HepG2 (cell line): ENCODE results near the gene CHADL. TPM values are rescaled to one million over a fixed set of nuclear protein-coding genes. Genes with fewer than 3 reads are reported as not detected.

Experiments used
- ATAC-seq: fragments of 200-7000 bp; cut with Tn5 transposase; 3 replicates; pipeline ENCODE4 v1.9.1; 2020; ENCODE audit warnings: mild to moderate bottlenecking, moderate library complexity
- BruUV-seq: library from RNA; stranded (reverse); fragments of 400-500 nt; replicated peaks from 2 replicates; lab custom pipeline; 2021; lab: Mats Ljungman, UMichigan
- CTCF ChIA-PET: fragments of 300-600 bp; formaldehyde crosslinking; extraction: SDS; loops from one replicate; lab custom pipeline; 2021; ENCODE audit warnings: low total read pairs, inconsistent platforms, low intra/inter-chr PET ratio; lab: Yijun Ruan, JAX
- POLR2A ChIA-PET: fragments of 350-600 bp; sonication (Branson Sonifier 250); formaldehyde crosslinking; loops from one replicate; lab custom pipeline; 2020; ENCODE audit warnings: antibody characterized with exemption, inconsistent platforms; lab: Yijun Ruan, JAX
- DNase-seq: peaks from one replicate; pipeline ENCODE4 v3.0.0-alpha.2; 2015; ENCODE audit warnings: low spot score
- FAIRE-seq: peaks from 3 replicates; lab custom pipeline; 2011; peaks lifted over from hg19 to GRCh38; lab: Jason Lieb, UNC
- H2AFZ ChIP-seq: one replicate; pipeline ENCODE4 v1.6.1; 2011; ENCODE audit warnings: low read length, inconsistent platforms
- H3K27ac ChIP-seq: fragments of 300-600 bp; 3 replicates; pipeline ENCODE4 v1.8.0; 2011; ENCODE audit warnings: mixed run types, mild to moderate bottlenecking, mixed read lengths, low read length, inconsistent platforms; ENCODE audit not compliant: insufficient read depth; ENCODE audit errors: extremely low read length
- H3K27me3 ChIP-seq, 2 experiments: fragments of 200-600 bp in 1 of 2; 2 replicates in 1 of 2; 3 replicates in 1 of 2; pipeline versions ENCODE4 v1.6.0 to v1.8.0; 2011; ENCODE audit warnings: low read length in 2 of 2, mild to moderate bottlenecking in 2 of 2, moderate library complexity in 2 of 2, inconsistent platforms in 1 of 2; ENCODE audit not compliant: insufficient read depth in 2 of 2, control insufficient read depth in 1 of 2
- H3K36me3 ChIP-seq, 2 experiments: fragments of 200-600 bp in 1 of 2; replicated peaks in 1 of 2; 2 replicates in 1 of 2; 3 replicates in 1 of 2; pipeline versions ENCODE4 v1.5.1 to v1.8.0; 2011; ENCODE audit warnings: low read length in 2 of 2, inconsistent platforms in 1 of 2; ENCODE audit not compliant: insufficient read depth in 2 of 2, control insufficient read depth in 1 of 2
- H3K4me1 ChIP-seq: 2 replicates; pipeline ENCODE4 v1.5.1; 2012; ENCODE audit warnings: low read length, inconsistent platforms; ENCODE audit not compliant: insufficient read depth
- H3K4me2 ChIP-seq: 2 replicates; pipeline ENCODE4 v1.6.0; 2011; ENCODE audit warnings: low read depth, low read length, inconsistent platforms
- H3K4me3 ChIP-seq, 3 experiments: fragments of 200-600 bp in 1 of 3; sonication (generic), shearing (Covaris generic) in 1 of 3; replicated peaks in 1 of 3; 2 replicates each; pipeline ENCODE4 v1.5.1; 2011 to 2016; ENCODE audit warnings: low read length in 3 of 3, inconsistent platforms in 2 of 3, low read depth in 2 of 3, mild to moderate bottlenecking in 2 of 3, control low read depth in 1 of 3, mixed read lengths in 1 of 3; ENCODE audit not compliant: insufficient read depth in 1 of 3
- H3K79me2 ChIP-seq: one replicate; pipeline ENCODE4 v1.6.1; 2011; ENCODE audit warnings: low read length, inconsistent platforms; ENCODE audit not compliant: insufficient read depth
- H3K9ac ChIP-seq: 2 replicates; pipeline ENCODE4 v1.6.0; 2011; ENCODE audit warnings: mild to moderate bottlenecking, low read depth, low read length, inconsistent platforms; ENCODE audit not compliant: insufficient read depth
- H3K9me3 ChIP-seq: 2 replicates; pipeline ENCODE4 v1.5.1; 2012; ENCODE audit warnings: mild to moderate bottlenecking, low read length
- H4K20me1 ChIP-seq: 2 replicates; pipeline ENCODE4 v1.6.0; 2011; ENCODE audit warnings: inconsistent platforms, mild to moderate bottlenecking, low read length, moderate library complexity; ENCODE audit not compliant: insufficient read depth
- ESRRA ChIP-seq: sonication (generic); formaldehyde crosslinking; IDR thresholded peaks from 2 replicates; pipeline ENCODE4 v1.5.1; 2020; ENCODE audit warnings: mild to moderate bottlenecking, low read depth, missing genetic modification reagents
- HDAC2 ChIP-seq: sonication (generic); formaldehyde crosslinking; IDR thresholded peaks from 2 replicates; pipeline ENCODE4 v1.4.0; 2020; ENCODE audit warnings: missing genetic modification reagents
- HMGA1 ChIP-seq: sonication (generic); formaldehyde crosslinking; conservative IDR thresholded peaks from 2 replicates; pipeline ENCODE4 v1.4.0; 2020; ENCODE audit warnings: missing genetic modification reagents
- MAFF ChIP-seq: IDR thresholded peaks from 2 replicates; pipeline ENCODE4 v1.6.1; 2011; ENCODE audit warnings: low read depth, low read length, improper control_type of control experiment
- MXD4 ChIP-seq: IDR thresholded peaks from 2 replicates; pipeline ENCODE4 v1.6.1; 2016; ENCODE audit warnings: mild to moderate bottlenecking, missing biosample characterization, missing genetic modification reagents
- RBAK ChIP-seq: sonication (generic); formaldehyde crosslinking; IDR thresholded peaks from 2 replicates; pipeline ENCODE4 v1.5.1; 2020; ENCODE audit warnings: mild to moderate bottlenecking, missing genetic modification reagents
- SIX4 ChIP-seq: sonication (generic); formaldehyde crosslinking; IDR thresholded peaks from 2 replicates; pipeline ENCODE4 v1.4.0; 2020; ENCODE audit warnings: missing genetic modification reagents
- SMAD3 ChIP-seq: sonication (generic); formaldehyde crosslinking; IDR thresholded peaks from 2 replicates; pipeline ENCODE4 v1.4.0; 2020; ENCODE audit warnings: missing genetic modification reagents
- TEAD3 ChIP-seq: optimal IDR thresholded peaks from 2 replicates; pipeline ENCODE3; 2016; ENCODE audit warnings: borderline replicate concordance
- ZMYM2 ChIP-seq: sonication (generic); formaldehyde crosslinking; IDR thresholded peaks from 2 replicates; pipeline ENCODE4 v1.8.0; 2022; ENCODE audit warnings: mild to moderate bottlenecking, missing genetic modification reagents
- ZNF10 ChIP-seq: sonication (generic); formaldehyde crosslinking; IDR thresholded peaks from 2 replicates; pipeline ENCODE4 v1.4.0; 2020; ENCODE audit warnings: mild to moderate bottlenecking, low read depth, missing genetic modification reagents, borderline replicate concordance
- ZNF333 ChIP-seq: sonication (generic); formaldehyde crosslinking; IDR thresholded peaks from 2 replicates; pipeline ENCODE4 v1.4.0; 2020; ENCODE audit warnings: mild to moderate bottlenecking, missing genetic modification reagents, borderline replicate concordance
- ZNF780A ChIP-seq: sonication (generic); formaldehyde crosslinking; IDR thresholded peaks from 2 replicates; pipeline ENCODE4 v1.8.0; 2022; ENCODE audit warnings: mild to moderate bottlenecking, missing genetic modification reagents, moderate library complexity
- WGBS: methylation state at CpG from one replicate; pipeline ENCODE4 v1.1.6; 2017; ENCODE audit warnings: low lambda C conversion rate; 5-methylcytosine and 5-hydroxymethylcytosine counted together
- in situ Hi-C: cut with HindIII; loops from 2 replicates; pipeline ENCODE4 v1.10.0; 2017; ENCODE audit warnings: low pct_unique_long_range_greater_than_20kb; ENCODE audit not compliant: extremely low pct_ligation_motif_present
- intact Hi-C: fragments of 100-400 bp; cut with micrococcal nuclease; formaldehyde crosslinking; loops from one replicate; pipeline ENCODE4 v1.10.0; 2022; ENCODE audit not compliant: unreplicated experiment
- polyA plus RNA-seq, 8 experiments: library from polyadenylated mRNA; depleted of rRNA in 3 of 8; stranded (reverse) in 7 of 8; unstranded in 1 of 8; fragments of >200 nt; fragmentation: Illumina TruSeq in 4 of 8; extraction: Trizol in 4 of 8; gene quantifications; 2 replicates each; pipeline versions ENCODE4 v1.2.1 to v1.2.3, GENCODE V29; 2011 to 2016; ENCODE audit warnings: low read depth in 4 of 8, missing spikeins in 1 of 8, mixed read lengths in 1 of 8; ENCODE audit not compliant: insufficient read depth in 1 of 8
- total RNA-seq, 5 experiments: library from RNA; depleted of rRNA; stranded (reverse); fragments of >200 nt; fragmentation: Illumina TruSeq; extraction: Trizol; gene quantifications; 2 replicates each; pipeline ENCODE4 v1.2.3, GENCODE V29; 2016; ENCODE audit warnings: low read depth in 1 of 5
- TF ChIP-seq, protein P1 (sequence below): sonication (generic); formaldehyde crosslinking; IDR thresholded peaks from 2 replicates; pipeline ENCODE4 v1.5.0; 2020; ENCODE audit warnings: mild to moderate bottlenecking, missing genetic modification reagents, borderline replicate concordance
- TF ChIP-seq, protein P2 (sequence below): sonication (generic); formaldehyde crosslinking; IDR thresholded peaks from 2 replicates; pipeline ENCODE4 v1.5.1; 2020; ENCODE audit warnings: missing genetic modification reagents, mild to moderate bottlenecking, borderline replicate concordance
- TF ChIP-seq, protein P3 (sequence below): sonication (generic); formaldehyde crosslinking; IDR thresholded peaks from 2 replicates; pipeline ENCODE4 v1.4.0; 2020; ENCODE audit warnings: missing genetic modification reagents
- TF ChIP-seq, protein P4 (sequence below): sonication (generic); formaldehyde crosslinking; conservative IDR thresholded peaks from 2 replicates; pipeline ENCODE4 v1.4.0; 2020; ENCODE audit warnings: missing genetic modification reagents

The CHADL gene
- total and polyA plus RNA-seq, 2 of the 13 experiments (the other 11 are each of a cell fraction or from before 2014, with no cell fraction given): 2.8 to 8.1 TPM

DNA sequence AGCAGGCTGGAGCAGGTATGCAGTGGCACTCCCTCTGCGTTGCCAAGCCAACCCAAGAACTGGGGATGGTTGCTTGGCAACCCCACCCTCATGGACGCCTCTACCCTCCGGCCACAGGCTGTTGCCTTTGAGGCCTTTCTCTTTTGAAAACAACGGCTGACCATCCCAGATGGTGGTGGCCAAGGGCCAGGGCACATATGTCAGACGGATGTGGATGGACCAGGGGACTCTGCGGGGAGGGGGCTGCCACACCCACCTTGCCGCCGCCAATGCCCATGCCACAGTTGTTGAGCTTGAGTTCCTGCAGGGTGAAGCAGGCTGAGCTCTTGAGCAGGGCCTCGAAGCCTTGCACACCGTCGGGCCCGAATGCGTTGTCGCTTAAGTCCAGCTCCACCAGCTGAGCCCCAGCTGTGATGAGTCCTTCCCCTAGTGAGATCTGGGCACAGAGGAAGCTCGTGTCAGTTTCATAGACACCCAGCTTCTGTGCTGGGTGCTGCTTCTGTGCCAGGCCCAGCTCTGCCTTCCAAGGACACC lies 23.7 kb upstream of the CHADL start:
- in situ Hi-C loops: no loop called here
- WGBS: 100% methylated on average over 8 of the region's 15 CpGs
- no peaks in the 10 kb centered on the region for H4K20me1 ChIP-seq
- H3K4me1 ChIP-seq: no peaks in the 10 kb centered on the region
- peaks cover 49 to 86% of the 10 kb centered on the region in 2 experiments for H3K36me3 ChIP-seq
- DNase-seq (no peak), FAIRE-seq (no peak), ATAC-seq (no peak)
- BruUV-seq: no TSS peak
- no peaks in the 10 kb centered on the region for H3K9me3 ChIP-seq
- H3K4me3 ChIP-seq: no peak overlapping the region
- CTCF ChIA-PET: no interaction called here
- H3K27ac ChIP-seq: no peak overlapping the region
- no peak overlapping the region for H3K4me2 ChIP-seq
- POLR2A ChIA-PET: no interaction called here
- H3K9ac ChIP-seq: no peak overlapping the region
- no peaks in the 10 kb centered on the region for H3K79me2 ChIP-seq
- H2AFZ ChIP-seq: no peak overlapping the region
- intact Hi-C loops: no loop called here
- H3K27me3 ChIP-seq: no peaks in the 10 kb centered on the region
- TF ChIP-seq SMAD3 (CRISPR knock-in tag): no peak
- TF ChIP-seq ZMYM2 (CRISPR knock-in tag): no peak
- TF ChIP-seq, protein P1, sequence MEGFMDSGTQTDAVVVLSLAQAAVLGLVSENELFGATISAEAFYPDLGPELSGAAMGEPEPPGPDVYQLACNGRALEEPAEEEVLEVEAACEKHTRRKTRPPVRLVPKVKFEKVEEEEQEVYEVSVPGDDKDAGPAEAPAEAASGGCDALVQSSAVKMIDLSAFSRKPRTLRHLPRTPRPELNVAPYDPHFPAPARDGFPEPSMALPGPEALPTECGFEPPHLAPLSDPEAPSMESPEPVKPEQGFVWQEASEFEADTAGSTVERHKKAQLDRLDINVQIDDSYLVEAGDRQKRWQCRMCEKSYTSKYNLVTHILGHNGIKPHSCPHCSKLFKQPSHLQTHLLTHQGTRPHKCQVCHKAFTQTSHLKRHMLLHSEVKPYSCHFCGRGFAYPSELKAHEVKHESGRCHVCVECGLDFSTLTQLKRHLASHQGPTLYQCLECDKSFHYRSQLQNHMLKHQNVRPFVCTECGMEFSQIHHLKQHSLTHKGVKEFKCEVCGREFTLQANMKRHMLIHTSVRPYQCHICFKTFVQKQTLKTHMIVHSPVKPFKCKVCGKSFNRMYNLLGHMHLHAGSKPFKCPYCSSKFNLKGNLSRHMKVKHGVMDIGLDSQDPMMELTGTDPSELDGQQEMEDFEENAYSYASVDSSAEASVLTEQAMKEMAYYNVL (CRISPR knock-in tag): no peak
- TF ChIP-seq ESRRA (CRISPR knock-in tag): no peak
- TF ChIP-seq ZNF333: no peak
- TF ChIP-seq, protein P2, sequence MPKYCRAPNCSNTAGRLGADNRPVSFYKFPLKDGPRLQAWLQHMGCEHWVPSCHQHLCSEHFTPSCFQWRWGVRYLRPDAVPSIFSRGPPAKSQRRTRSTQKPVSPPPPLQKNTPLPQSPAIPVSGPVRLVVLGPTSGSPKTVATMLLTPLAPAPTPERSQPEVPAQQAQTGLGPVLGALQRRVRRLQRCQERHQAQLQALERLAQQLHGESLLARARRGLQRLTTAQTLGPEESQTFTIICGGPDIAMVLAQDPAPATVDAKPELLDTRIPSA (CRISPR knock-in tag): no peak
- TF ChIP-seq ZNF10 (CRISPR knock-in tag): no peak
- TF ChIP-seq ZNF780A (CRISPR knock-in tag): no peak
- TF ChIP-seq HMGA1 (CRISPR knock-in tag): no peak
- TF ChIP-seq MAFF: no peak
- no peak for TF ChIP-seq MXD4
- TF ChIP-seq, protein P3, sequence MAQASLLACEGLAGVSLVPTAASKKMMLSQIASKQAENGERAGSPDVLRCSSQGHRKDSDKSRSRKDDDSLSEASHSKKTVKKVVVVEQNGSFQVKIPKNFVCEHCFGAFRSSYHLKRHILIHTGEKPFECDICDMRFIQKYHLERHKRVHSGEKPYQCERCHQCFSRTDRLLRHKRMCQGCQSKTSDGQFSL (CRISPR knock-in tag): no peak
- TF ChIP-seq HDAC2 (CRISPR knock-in tag): no peak
- TF ChIP-seq SIX4 (CRISPR knock-in tag): no peak
- no peak for TF ChIP-seq TEAD3 (CRISPR knock-in tag)
- TF ChIP-seq RBAK (CRISPR knock-in tag): no peak
- TF ChIP-seq, protein P4, sequence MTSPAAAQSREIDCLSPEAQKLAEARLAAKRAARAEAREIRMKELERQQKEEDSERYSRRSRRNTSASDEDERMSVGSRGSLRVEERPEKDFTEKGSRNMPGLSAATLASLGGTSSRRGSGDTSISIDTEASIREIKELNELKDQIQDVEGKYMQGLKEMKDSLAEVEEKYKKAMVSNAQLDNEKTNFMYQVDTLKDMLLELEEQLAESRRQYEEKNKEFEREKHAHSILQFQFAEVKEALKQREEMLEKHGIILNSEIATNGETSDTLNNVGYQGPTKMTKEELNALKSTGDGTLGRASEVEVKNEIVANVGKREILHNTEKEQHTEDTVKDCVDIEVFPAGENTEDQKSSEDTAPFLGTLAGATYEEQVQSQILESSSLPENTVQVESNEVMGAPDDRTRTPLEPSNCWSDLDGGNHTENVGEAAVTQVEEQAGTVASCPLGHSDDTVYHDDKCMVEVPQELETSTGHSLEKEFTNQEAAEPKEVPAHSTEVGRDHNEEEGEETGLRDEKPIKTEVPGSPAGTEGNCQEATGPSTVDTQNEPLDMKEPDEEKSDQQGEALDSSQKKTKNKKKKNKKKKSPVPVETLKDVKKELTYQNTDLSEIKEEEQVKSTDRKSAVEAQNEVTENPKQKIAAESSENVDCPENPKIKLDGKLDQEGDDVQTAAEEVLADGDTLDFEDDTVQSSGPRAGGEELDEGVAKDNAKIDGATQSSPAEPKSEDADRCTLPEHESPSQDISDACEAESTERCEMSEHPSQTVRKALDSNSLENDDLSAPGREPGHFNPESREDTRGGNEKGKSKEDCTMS (CRISPR knock-in tag): no peak
